ENCODE results near the gene SLC4A4.

SLC4A4 gene

DNA sequence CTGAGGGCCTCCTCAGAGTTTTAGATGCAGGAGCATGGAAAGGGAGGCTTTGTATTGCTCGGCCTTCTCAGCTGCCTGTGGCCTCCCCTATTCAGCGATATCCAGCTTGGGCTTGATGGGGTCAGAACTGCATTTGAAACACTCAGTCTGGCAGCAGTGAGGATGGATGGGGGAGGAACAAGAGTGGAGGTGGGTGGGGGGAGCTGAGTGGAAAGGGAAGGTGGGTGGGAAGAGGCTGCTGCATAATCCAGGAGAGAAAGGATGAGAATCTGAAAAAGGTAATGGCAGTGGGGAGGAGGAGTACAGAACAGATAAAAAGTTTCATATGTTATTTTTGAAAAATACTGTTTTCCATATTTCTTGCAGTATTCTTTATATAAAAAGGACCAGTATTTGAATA is 202.7 kb downstream of the SLC4A4 start:
- Histone ChIP-seq H3K9me2 (replicated peaks; ENCODE audit: insufficient read depth, low read length) (no peaks in the 10 kb centered on the region), H3K27me3 (ENCODE audit: low read length) (no peaks in the 10 kb centered on the region), H3K9ac (ENCODE audit: low read length) (no peak overlapping the region), H4K20me1 (ENCODE audit: low read depth, low read length) (no peaks in the 10 kb centered on the region), H3K79me2 (ENCODE audit: insufficient read depth, low read length) (no peaks in the 10 kb centered on the region), H3K4me2 (ENCODE audit: low read depth, low read length, poor library complexity, severe bottlenecking) (no peak overlapping the region), H3F3A (ENCODE audit: insufficient read depth) (no peaks in the 10 kb centered on the region), H3K27ac (ENCODE audit: low read depth, low read length) (no peak overlapping the region), H3K4me3 (ENCODE audit: insufficient read depth, low read length, poor library complexity, severe bottlenecking) (no peak overlapping the region), H2AFZ (ENCODE audit: low read depth, low read length, severe bottlenecking) (no peak overlapping the region), H3K9me3 (ENCODE audit: insufficient read depth, low read length) (no peaks in the 10 kb centered on the region), H3K36me3 (ENCODE audit: low read length) (no peaks in the 10 kb centered on the region)
- no peak for TF ChIP-seq EZH2phosphoT487 (conservative IDR thresholded peaks at IDR 0.05; ENCODE audit: low read length)
- TF ChIP-seq, protein P1, sequence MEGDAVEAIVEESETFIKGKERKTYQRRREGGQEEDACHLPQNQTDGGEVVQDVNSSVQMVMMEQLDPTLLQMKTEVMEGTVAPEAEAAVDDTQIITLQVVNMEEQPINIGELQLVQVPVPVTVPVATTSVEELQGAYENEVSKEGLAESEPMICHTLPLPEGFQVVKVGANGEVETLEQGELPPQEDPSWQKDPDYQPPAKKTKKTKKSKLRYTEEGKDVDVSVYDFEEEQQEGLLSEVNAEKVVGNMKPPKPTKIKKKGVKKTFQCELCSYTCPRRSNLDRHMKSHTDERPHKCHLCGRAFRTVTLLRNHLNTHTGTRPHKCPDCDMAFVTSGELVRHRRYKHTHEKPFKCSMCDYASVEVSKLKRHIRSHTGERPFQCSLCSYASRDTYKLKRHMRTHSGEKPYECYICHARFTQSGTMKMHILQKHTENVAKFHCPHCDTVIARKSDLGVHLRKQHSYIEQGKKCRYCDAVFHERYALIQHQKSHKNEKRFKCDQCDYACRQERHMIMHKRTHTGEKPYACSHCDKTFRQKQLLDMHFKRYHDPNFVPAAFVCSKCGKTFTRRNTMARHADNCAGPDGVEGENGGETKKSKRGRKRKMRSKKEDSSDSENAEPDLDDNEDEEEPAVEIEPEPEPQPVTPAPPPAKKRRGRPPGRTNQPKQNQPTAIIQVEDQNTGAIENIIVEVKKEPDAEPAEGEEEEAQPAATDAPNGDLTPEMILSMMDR (IDR thresholded peaks at IDR 0.05; ENCODE audit: insufficient read depth, low read length, poor library complexity, severe bottlenecking), result no peak

DNA sequence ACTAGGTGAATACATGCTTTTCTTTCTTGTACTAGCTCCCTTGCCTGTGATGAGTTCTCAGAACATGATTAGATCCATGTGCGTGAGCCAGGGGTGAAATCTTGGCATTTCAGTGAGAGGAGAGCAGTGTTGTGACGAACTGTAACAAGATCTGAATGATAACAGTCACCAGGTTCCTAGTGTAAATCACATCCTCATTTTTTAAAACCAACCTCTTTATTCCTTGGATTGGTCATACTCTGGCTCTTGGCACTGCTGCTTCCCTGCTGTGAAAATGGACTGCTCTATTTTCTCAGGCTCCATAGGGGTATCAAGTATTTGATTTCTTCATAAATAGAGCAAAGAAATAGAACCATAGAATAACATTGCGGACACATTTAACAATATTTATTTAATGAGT is 206.3 kb downstream of the SLC4A4 start:
- Histone ChIP-seq H3K9me3 (ENCODE audit: insufficient read depth, low read length) (no peaks in the 10 kb centered on the region), H3K4me3 (ENCODE audit: insufficient read depth, low read length, poor library complexity, severe bottlenecking) (no peak overlapping the region), H3K4me2 (ENCODE audit: low read depth, low read length, poor library complexity, severe bottlenecking) (no peak overlapping the region), H2AFZ (ENCODE audit: low read depth, low read length, severe bottlenecking) (no peak overlapping the region), H3K79me2 (ENCODE audit: insufficient read depth, low read length) (no peaks in the 10 kb centered on the region), H3K36me3 (ENCODE audit: low read length) (no peaks in the 10 kb centered on the region), H3K9ac (ENCODE audit: low read length) (no peak overlapping the region), H3K27me3 (ENCODE audit: low read length) (no peaks in the 10 kb centered on the region), H3F3A (ENCODE audit: insufficient read depth) (no peaks in the 10 kb centered on the region), H3K9me2 (replicated peaks; ENCODE audit: insufficient read depth, low read length) (no peaks in the 10 kb centered on the region), H3K27ac (ENCODE audit: low read depth, low read length) (no peak overlapping the region), H4K20me1 (ENCODE audit: low read depth, low read length) (no peaks in the 10 kb centered on the region)
- no peak for TF ChIP-seq EZH2phosphoT487 (conservative IDR thresholded peaks at IDR 0.05; ENCODE audit: low read length)
- TF ChIP-seq, protein P1 (IDR thresholded peaks at IDR 0.05; ENCODE audit: insufficient read depth, low read length, poor library complexity, severe bottlenecking), result no peak

DNA sequence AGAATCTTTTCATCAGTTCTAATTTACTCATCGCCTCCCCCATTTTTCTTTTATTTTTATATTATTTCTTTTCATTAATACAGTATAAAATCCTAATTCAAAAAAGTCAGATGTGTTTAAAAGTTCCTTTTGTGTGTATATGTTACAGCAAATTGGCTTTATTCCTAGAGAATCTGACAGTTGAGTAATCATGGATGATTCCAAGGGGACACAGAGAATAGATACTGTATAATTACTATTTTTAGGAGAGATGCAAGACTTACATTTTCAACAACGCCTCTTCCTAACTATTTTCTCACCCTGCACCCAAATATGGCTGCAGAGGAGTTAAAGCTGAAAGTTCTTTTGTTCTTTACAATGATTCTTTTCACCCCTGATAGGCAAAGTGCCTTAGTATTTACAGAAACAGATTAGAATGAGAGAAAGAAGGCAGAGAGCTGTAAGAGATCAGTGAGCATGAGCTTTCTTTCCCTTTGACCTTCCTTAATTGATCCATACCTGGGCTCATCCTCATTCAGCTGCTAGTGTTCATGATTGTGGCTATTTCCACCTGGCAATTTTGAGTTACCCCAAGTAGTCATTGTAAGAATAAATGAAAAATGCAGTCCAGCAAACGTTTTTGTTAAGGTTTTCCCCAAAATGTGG is 210.8 kb downstream of the SLC4A4 start:
- Histone ChIP-seq H3K79me2 (ENCODE audit: insufficient read depth, low read length) (no peaks in the 10 kb centered on the region), H3K36me3 (ENCODE audit: low read length) (no peaks in the 10 kb centered on the region), H3K9me3 (ENCODE audit: insufficient read depth, low read length) (no peaks in the 10 kb centered on the region), H3K27ac (ENCODE audit: low read depth, low read length) (no peak overlapping the region), H3K4me2 (ENCODE audit: low read depth, low read length, poor library complexity, severe bottlenecking) (no peak overlapping the region), H4K20me1 (ENCODE audit: low read depth, low read length) (no peaks in the 10 kb centered on the region), H3K4me3 (ENCODE audit: insufficient read depth, low read length, poor library complexity, severe bottlenecking) (no peak overlapping the region), H3K27me3 (ENCODE audit: low read length) (no peaks in the 10 kb centered on the region), H3K9ac (ENCODE audit: low read length) (no peak overlapping the region), H3F3A (ENCODE audit: insufficient read depth) (no peaks in the 10 kb centered on the region), H2AFZ (ENCODE audit: low read depth, low read length, severe bottlenecking) (no peak overlapping the region), H3K9me2 (replicated peaks; ENCODE audit: insufficient read depth, low read length) (no peaks in the 10 kb centered on the region)
- TF ChIP-seq, protein P1 (IDR thresholded peaks at IDR 0.05; ENCODE audit: insufficient read depth, low read length, poor library complexity, severe bottlenecking), result no peak
- no peak for TF ChIP-seq EZH2phosphoT487 (conservative IDR thresholded peaks at IDR 0.05; ENCODE audit: low read length)
